PC-3 (cell line): ENCODE results near the gene DPYSL3. TPM values are rescaled to one million over a fixed set of nuclear protein-coding genes. Genes with fewer than 3 reads are reported as not detected.
A peak's percentile ranks its signal among the peaks of the same experiment; 100 is the strongest.

Experiments
- ATAC-seq: fragments of 200-7000 bp; cut with Tn5 transposase; 2 replicates; pipeline ENCODE4 v1.9.1; 2020; ENCODE audit warnings: mild to moderate bottlenecking, moderate library complexity
- BruUV-seq: library from RNA; stranded (reverse); fragments of 400-500 nt; replicated peaks from 2 replicates; lab custom pipeline; 2021; lab: Mats Ljungman, UMichigan
- CTCF ChIA-PET: fragments of 300-600 bp; sonication (Branson Sonifier 250); formaldehyde crosslinking; loops from one replicate; lab custom pipeline; 2022; ENCODE audit warnings: antibody characterized with exemption; lab: Charles Lee
- POLR2A ChIA-PET: fragments of 300-600 bp; sonication (Branson Sonifier 250); formaldehyde crosslinking; loops from one replicate; lab custom pipeline; 2022; ENCODE audit warnings: antibody characterized with exemption; ENCODE audit not compliant: unreplicated experiment; lab: Charles Lee
- DNase-seq: peaks from one replicate; pipeline ENCODE4 v3.0.0-alpha.2; 2015
- H2AFZ ChIP-seq: fragments of 300-600 bp; sonication (generic); 2 replicates; pipeline ENCODE4 v1.6.0; 2016; ENCODE audit warnings: antibody characterized with exemption, low read length
- H3F3A ChIP-seq: fragments of 300-600 bp; sonication (generic); one replicate; pipeline ENCODE4 v1.6.0; 2017; ENCODE audit warnings: antibody characterized with exemption, low read length, control low read depth, mild to moderate bottlenecking; ENCODE audit not compliant: unreplicated experiment
- H3K27ac ChIP-seq: fragments of 300-600 bp; sonication (generic); 2 replicates; pipeline ENCODE4 v1.5.1; 2016; ENCODE audit warnings: mild to moderate bottlenecking, low read length
- H3K27me3 ChIP-seq: fragments of 300-600 bp; sonication (generic); 2 replicates; pipeline ENCODE4 v1.6.1; 2016; ENCODE audit warnings: low read length, mixed read lengths
- H3K36me3 ChIP-seq: fragments of 300-600 bp; sonication (generic); 2 replicates; pipeline ENCODE4 v1.6.1; 2016; ENCODE audit warnings: low read depth, mixed run types, low read length, mixed read lengths
- H3K4me1 ChIP-seq: fragments of 300-600 bp; sonication (generic); 2 replicates; pipeline ENCODE4 v1.5.1; 2016; ENCODE audit warnings: low read length; ENCODE audit not compliant: insufficient read depth
- H3K4me2 ChIP-seq: fragments of 300-600 bp; sonication (generic); 2 replicates; pipeline ENCODE4 v1.6.0; 2016; ENCODE audit warnings: low read length
- H3K4me3 ChIP-seq: fragments of 300-600 bp; sonication (generic); 2 replicates; pipeline ENCODE4 v1.5.1; 2016; ENCODE audit warnings: mild to moderate bottlenecking, low read length, mixed read lengths
- H3K79me2 ChIP-seq: fragments of 300-600 bp; sonication (generic); 2 replicates; pipeline ENCODE4 v1.6.1; 2017; ENCODE audit warnings: low read length, mixed read lengths
- H3K9ac ChIP-seq: fragments of 300-600 bp; sonication (generic); 2 replicates; pipeline ENCODE4 v1.6.0; 2016; ENCODE audit warnings: mild to moderate bottlenecking, low read length
- H3K9me2 ChIP-seq: fragments of 300-600 bp; sonication (generic); replicated peaks from 2 replicates; pipeline ENCODE4 v1.6.1; 2016; ENCODE audit warnings: mixed run types, low read length, mixed read lengths
- H3K9me3 ChIP-seq: fragments of 300-600 bp; sonication (generic); 2 replicates; pipeline ENCODE4 v1.6.1; 2016; ENCODE audit warnings: low read length, mixed read lengths
- H4K20me1 ChIP-seq: fragments of 300-600 bp; sonication (generic); 2 replicates; pipeline ENCODE4 v1.6.1; 2016; ENCODE audit warnings: low read length, mixed read lengths
- CTCF ChIP-seq: fragments of 300-600 bp; sonication (generic); conservative IDR thresholded peaks from 2 replicates; pipeline ENCODE4 v1.5.1; 2017; ENCODE audit warnings: antibody characterized with exemption, low read depth, mild to moderate bottlenecking, low read length
- EZH2 ChIP-seq: fragments of 300-600 bp; sonication (generic); IDR thresholded peaks from one replicate; pipeline ENCODE4 v1.6.1; 2017; ENCODE audit warnings: antibody characterized with exemption, mild to moderate bottlenecking, low read length; ENCODE audit not compliant: unreplicated experiment
- EZH2phosphoT487 ChIP-seq: fragments of 300-600 bp; sonication (generic); IDR thresholded peaks from 2 replicates; pipeline ENCODE4 v1.6.1; 2018; ENCODE audit warnings: mild to moderate bottlenecking, antibody characterized with exemption, low read length, borderline replicate concordance
- intact Hi-C: fragments of 100-400 bp; cut with micrococcal nuclease; formaldehyde crosslinking; loops from 2 replicates; pipeline ENCODE4 v1.9.0; 2023
- total RNA-seq: library from RNA; depleted of rRNA; stranded (reverse); fragments of >200 nt; gene quantifications from 2 replicates; pipeline ENCODE4 v1.2.3, GENCODE V29; 2014

The DPYSL3 gene
- total RNA-seq, 1 experiment from 2014 or later, result 20.6 TPM

- no TSS peak for BruUV-seq
- ATAC-seq (no peak), DNase-seq (peak; percentile 19)
- Histone ChIP-seq H3K79me2 (no peaks in the 10 kb centered on the region), H3K4me2 (no peak overlapping the region), H4K20me1 (no peaks in the 10 kb centered on the region), H3K9me2 (no peaks in the 10 kb centered on the region), H3K27ac (no peak overlapping the region), H3K9me3 (no peaks in the 10 kb centered on the region), H3K36me3 (no peaks in the 10 kb centered on the region), H3K4me3 (no peak overlapping the region), H2AFZ (no peak overlapping the region), H3K9ac (no peak overlapping the region), H3F3A (no peaks in the 10 kb centered on the region), H3K4me1 (peaks cover 4% of the 10 kb centered on the region; the same call in 1 of the 2 replicates), H3K27me3 (peaks cover 10% of the 10 kb centered on the region; the same call in 1 of the 2 replicates)
- POLR2A ChIA-PET, result no interaction called here
- intact Hi-C loops, result no loop called here
- CTCF ChIA-PET, result no interaction called here
- TF ChIP-seq CTCF (no peak), EZH2phosphoT487 (no peak), EZH2 (no peak)
Observed at GRCh38 chr5:147520450-147520849, 10.6 kb upstream of the DPYSL3 start.

GRCh38 chr5:147519380-147519779, 9.5 kb upstream of the DPYSL3 start:
- no peak for TF ChIP-seq EZH2phosphoT487
- no peak for TF ChIP-seq CTCF
- TF ChIP-seq EZH2, result no peak
- Histone ChIP-seq H3K4me2 (no peak overlapping the region), H3K27ac (no peak overlapping the region), H3K36me3 (no peaks in the 10 kb centered on the region), H3K9me3 (no peaks in the 10 kb centered on the region), H3K4me1 (peaks cover 4% of the 10 kb centered on the region; the same call in 1 of the 2 replicates), H4K20me1 (no peaks in the 10 kb centered on the region), H3K27me3 (peaks cover 10% of the 10 kb centered on the region; the same call in 1 of the 2 replicates), H3F3A (no peaks in the 10 kb centered on the region), H3K4me3 (no peak overlapping the region), H2AFZ (no peak overlapping the region), H3K9ac (no peak overlapping the region), H3K9me2 (no peaks in the 10 kb centered on the region), H3K79me2 (no peaks in the 10 kb centered on the region)
- ChIA-PET CTCF (no interaction called here), POLR2A (no interaction called here)
- DNase-seq (no peak), ATAC-seq (no peak)
- BruUV-seq, result no TSS peak
- intact Hi-C loops, result no loop called here

GRCh38 chr5:147517383-147517782, 7.5 kb upstream of the DPYSL3 start:
- no peaks in the 10 kb centered on the region for H3K9me2 ChIP-seq
- H3K27me3 ChIP-seq, result peaks cover 10% of the 10 kb centered on the region; the same call in 1 of the 2 replicates
- no peak overlapping the region for H3K4me2 ChIP-seq
- H3F3A ChIP-seq, result no peaks in the 10 kb centered on the region
- no peak overlapping the region for H2AFZ ChIP-seq
- CTCF ChIA-PET, result no interaction called here
- TF ChIP-seq CTCF (no peak), EZH2 (no peak), EZH2phosphoT487 (no peak)
- H3K9me3 ChIP-seq, result no peaks in the 10 kb centered on the region
- H3K4me1 ChIP-seq, result no peaks in the 10 kb centered on the region
- ATAC-seq (no peak), DNase-seq (no peak)
- no peak overlapping the region for H3K4me3 ChIP-seq
- no TSS peak for BruUV-seq
- POLR2A ChIA-PET, result no interaction called here
- H3K36me3 ChIP-seq, result no peaks in the 10 kb centered on the region
- no peak overlapping the region for H3K9ac ChIP-seq
- no peak overlapping the region for H3K27ac ChIP-seq
- no peaks in the 10 kb centered on the region for H3K79me2 ChIP-seq
- intact Hi-C loops, result no loop called here
- H4K20me1 ChIP-seq, result no peaks in the 10 kb centered on the region
